Omental fat pad (tissue), 4 donors: ENCODE results near the gene NRL. TPM values are rescaled to one million over a fixed set of nuclear protein-coding genes. Genes with fewer than 3 reads are reported as not detected.
"Not testable (repeated sequence)": the region's sequence is repeated elsewhere in the genome, so short reads cannot be mapped to it uniquely, and the experiment has no call there.

Source experiments
- ATAC-seq: fragments of 150-250 bp; one replicate; pipeline ENCODE4 v1.9.1; 2016; ENCODE audit warnings: mild to moderate bottlenecking, moderate library complexity; ENCODE audit not compliant: low FRiP score
- DNase-seq: peaks from one replicate; pipeline ENCODE4 v3.0.0-alpha.2; 2019; ENCODE audit warnings: low spot score
- CTCF ChIP-seq, 3 donors: fragments of 450-650 bp; IDR thresholded peaks; one replicate each; pipeline ENCODE4 v1.5.1; 2016 to 2017; ENCODE audit warnings: antibody characterized with exemption in 3 of 3, mild to moderate bottlenecking in 3 of 3, moderate library complexity in 2 of 3
- total RNA-seq, 4 donors: library from RNA; depleted of rRNA; stranded (reverse); fragments of >200 nt; gene quantifications; one replicate each; pipeline ENCODE4 v1.1.0, GENCODE V29; 2016

NRL gene
- total RNA-seq, 4 donors from 2014 or later = 0.94 to 4.3 (median 1.3) TPM

GRCh38 chr14:24051176-24051788, 63.5 kb downstream of the NRL start:
- ATAC-seq (peak; percentile 25), DNase-seq (no peak)
- no peak for TF ChIP-seq CTCF (IDR thresholded peaks at IDR 0.05)

GRCh38 chr14:24050753-24051152, 64.0 kb downstream of the NRL start:
- ATAC-seq, DNase-seq: not testable (repeated sequence)

DNA sequence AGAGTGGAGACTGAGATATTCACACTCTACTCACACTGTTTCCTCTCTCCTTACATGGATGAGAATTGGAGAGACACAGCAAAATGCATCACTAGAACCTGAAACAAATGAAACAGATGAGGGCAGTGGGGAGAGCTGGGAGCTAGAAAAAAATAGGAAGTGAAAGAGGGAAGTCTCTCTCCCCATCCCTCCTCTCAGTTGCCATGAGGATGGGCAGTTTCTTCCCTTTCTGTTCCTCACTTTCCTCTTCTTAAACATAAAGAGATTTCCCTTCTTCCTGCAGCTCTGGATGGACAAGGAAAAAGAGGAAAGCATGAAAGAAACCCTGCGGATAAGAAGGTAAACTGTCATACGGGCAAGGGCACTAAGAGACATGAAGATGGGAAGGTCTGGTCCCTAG, 65.7 kb downstream of the NRL start:
- not testable (repeated sequence) for ATAC-seq, DNase-seq

DNA sequence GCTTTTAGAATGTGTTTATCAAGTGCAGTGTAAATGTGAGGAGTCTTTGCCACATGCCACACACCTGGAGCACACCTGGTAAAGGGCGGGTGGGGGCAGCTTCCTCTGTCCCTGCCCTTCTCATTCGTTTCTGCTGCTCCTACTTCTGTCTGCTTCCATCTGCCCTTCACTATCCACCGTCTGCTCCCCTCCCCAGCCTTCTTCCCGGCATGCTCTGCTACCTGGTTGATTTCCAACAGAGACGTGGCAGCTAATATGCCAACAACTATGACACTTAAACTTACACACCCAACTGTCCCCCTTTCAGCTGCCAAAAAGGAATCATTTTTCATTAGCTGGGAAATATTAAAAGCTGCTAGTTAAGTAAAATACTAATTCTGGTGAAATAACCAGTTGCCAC, 72.0 kb downstream of the NRL start:
- no peak for ATAC-seq
- TF ChIP-seq CTCF (IDR thresholded peaks at IDR 0.05) = no peak
- DNase-seq = no peak

DNA sequence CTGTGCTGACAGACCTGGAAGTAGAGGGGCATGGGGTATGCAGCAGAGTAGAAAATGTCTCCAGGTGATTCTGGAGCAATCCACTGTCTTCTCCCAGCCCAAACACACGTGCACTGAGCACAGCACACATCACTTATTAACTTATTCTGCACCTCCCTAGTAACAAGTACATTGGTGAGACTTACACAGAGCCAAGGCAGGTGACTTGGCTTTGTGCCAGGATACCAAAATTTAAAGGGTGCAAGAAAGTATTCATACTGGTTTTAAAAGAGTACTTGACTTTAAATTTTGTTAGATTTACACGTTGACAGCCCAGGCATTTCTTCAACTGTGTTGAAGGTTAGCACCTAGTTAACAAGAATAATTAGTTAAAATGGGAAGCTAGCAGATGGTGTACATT, 74.1 kb downstream of the NRL start:
- TF ChIP-seq CTCF (IDR thresholded peaks at IDR 0.05) = no peak
- DNase-seq (no peak), ATAC-seq (no peak)

- no peak for TF ChIP-seq CTCF (IDR thresholded peaks at IDR 0.05)
- DNase-seq (no peak), ATAC-seq (no peak)
Observed at GRCh38 chr14:24038686-24039085, 76.1 kb downstream of the NRL start.

GRCh38 chr14:24037658-24038037, 77.1 kb downstream of the NRL start:
- TF ChIP-seq CTCF (IDR thresholded peaks at IDR 0.05) = no peak
- no peak for ATAC-seq
- DNase-seq = no peak

GRCh38 chr14:24036963-24037657, 77.6 kb downstream of the NRL start:
- ATAC-seq, DNase-seq: not testable (repeated sequence)
